Neural crest cell (in vitro differentiated cells): ENCODE results near the gene PACSIN1. TPM values are rescaled to one million over a fixed set of nuclear protein-coding genes. Genes with fewer than 3 reads are reported as not detected.

Source experiments
- DNase-seq: peaks from one replicate; pipeline ENCODE4 v3.0.0; 2021; ENCODE audit warnings: low read depth, mixed read lengths, low spot score
- H3K27ac Mint-ChIP-seq: one replicate; pipeline ENCODE4 v1.8.0; 2021; ENCODE audit warnings: mild to moderate bottlenecking, mixed read lengths; ENCODE audit not compliant: unreplicated experiment
- H3K27me3 Mint-ChIP-seq: 2 replicates; pipeline ENCODE4 v1.8.0; 2021; ENCODE audit warnings: low read depth, mild to moderate bottlenecking, mixed read lengths
- H3K36me3 Mint-ChIP-seq: 2 replicates; pipeline ENCODE4 v1.8.0; 2021; ENCODE audit warnings: low read depth, mild to moderate bottlenecking, mixed read lengths
- H3K4me1 Mint-ChIP-seq: 2 replicates; pipeline ENCODE4 v1.8.0; 2021; ENCODE audit warnings: mixed read lengths
- H3K4me3 Mint-ChIP-seq: one replicate; pipeline ENCODE4 v1.8.0; 2021; ENCODE audit warnings: mild to moderate bottlenecking, mixed read lengths
- H3K9me3 Mint-ChIP-seq: 2 replicates; pipeline ENCODE4 v1.8.0; 2021; ENCODE audit warnings: mixed read lengths
- total RNA-seq: library from RNA; stranded (reverse); gene quantifications from 2 replicates; pipeline ENCODE4 v1.2.1, GENCODE V29; 2021
- TF ChIP-seq, protein P1 (sequence below): fragments of 200-600 bp; sonication (generic); conservative IDR thresholded peaks from 2 replicates; pipeline ENCODE4 v1.5.0; 2021; ENCODE audit warnings: antibody characterized with exemption, mild to moderate bottlenecking

PACSIN1 gene
- total RNA-seq, 1 donor from 2014 or later, result 0.44 TPM

DNA sequence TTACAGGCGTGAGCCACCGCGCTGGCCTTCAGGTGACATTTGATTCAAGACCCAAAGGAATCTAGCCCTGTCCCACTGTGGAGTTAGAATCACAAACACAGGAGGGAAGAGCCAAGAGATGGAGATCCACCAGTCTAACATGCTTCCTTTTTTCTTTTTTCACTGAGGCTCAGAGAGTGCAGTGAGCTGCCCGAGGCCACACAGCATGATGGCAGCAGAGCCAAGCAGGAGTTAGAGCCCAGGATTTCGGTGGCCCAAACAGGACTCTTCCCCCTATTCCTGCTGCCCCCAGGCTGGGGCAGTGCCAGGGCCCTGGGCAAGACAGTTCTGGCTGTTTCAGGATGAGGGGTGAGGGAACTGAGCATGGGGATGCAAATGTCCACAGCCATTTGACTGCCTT, 98.3 kb downstream of the PACSIN1 start:
- Mint-ChIP-seq H3K4me1 (peaks cover 19% of the 10 kb centered on the region), H3K9me3 (peaks cover 2% of the 10 kb centered on the region), H3K27me3 (no peaks in the 10 kb centered on the region), H3K36me3 (no peaks in the 10 kb centered on the region), H3K27ac (no peak overlapping the region), H3K4me3 (no peak overlapping the region)
- no peak for DNase-seq
- TF ChIP-seq, protein P1, sequence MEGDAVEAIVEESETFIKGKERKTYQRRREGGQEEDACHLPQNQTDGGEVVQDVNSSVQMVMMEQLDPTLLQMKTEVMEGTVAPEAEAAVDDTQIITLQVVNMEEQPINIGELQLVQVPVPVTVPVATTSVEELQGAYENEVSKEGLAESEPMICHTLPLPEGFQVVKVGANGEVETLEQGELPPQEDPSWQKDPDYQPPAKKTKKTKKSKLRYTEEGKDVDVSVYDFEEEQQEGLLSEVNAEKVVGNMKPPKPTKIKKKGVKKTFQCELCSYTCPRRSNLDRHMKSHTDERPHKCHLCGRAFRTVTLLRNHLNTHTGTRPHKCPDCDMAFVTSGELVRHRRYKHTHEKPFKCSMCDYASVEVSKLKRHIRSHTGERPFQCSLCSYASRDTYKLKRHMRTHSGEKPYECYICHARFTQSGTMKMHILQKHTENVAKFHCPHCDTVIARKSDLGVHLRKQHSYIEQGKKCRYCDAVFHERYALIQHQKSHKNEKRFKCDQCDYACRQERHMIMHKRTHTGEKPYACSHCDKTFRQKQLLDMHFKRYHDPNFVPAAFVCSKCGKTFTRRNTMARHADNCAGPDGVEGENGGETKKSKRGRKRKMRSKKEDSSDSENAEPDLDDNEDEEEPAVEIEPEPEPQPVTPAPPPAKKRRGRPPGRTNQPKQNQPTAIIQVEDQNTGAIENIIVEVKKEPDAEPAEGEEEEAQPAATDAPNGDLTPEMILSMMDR, result no peak

DNA sequence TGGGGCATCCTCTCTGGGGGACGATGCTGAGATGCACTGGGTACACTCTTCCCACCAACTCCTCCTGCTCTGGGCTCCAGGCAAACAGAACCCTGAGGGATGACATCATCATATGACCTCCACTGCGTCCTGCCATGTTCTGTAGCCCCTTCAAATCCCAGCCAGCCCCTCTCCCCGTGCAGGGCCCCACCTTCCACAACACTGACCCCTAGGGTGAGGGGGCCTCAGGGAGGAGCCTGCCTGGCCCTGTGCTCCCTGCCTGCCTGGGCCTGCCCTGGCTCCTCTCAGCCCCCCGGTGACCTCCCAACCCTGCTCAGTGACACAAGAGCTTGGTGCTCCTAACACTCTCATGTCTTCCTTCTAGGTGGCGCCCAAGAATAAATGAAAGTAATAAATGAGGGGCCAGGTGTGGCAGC, 99.9 kb downstream of the PACSIN1 start:
- DNase-seq, result no peak
- H3K4me1 Mint-ChIP-seq, result peaks cover 8% of the 10 kb centered on the region
- peak overlapping the region; percentile 62 for H3K27ac Mint-ChIP-seq
- no peaks in the 10 kb centered on the region for H3K9me3 Mint-ChIP-seq
- H3K27me3 Mint-ChIP-seq, result no peaks in the 10 kb centered on the region
- TF ChIP-seq, protein P1, result no peak
- no peak overlapping the region for H3K4me3 Mint-ChIP-seq
- H3K36me3 Mint-ChIP-seq, result no peaks in the 10 kb centered on the region

- Mint-ChIP-seq H3K27ac (peak overlapping the region; percentile 19), H3K9me3 (no peaks in the 10 kb centered on the region), H3K36me3 (no peaks in the 10 kb centered on the region), H3K27me3 (no peaks in the 10 kb centered on the region), H3K4me3 (no peak overlapping the region), H3K4me1 (peaks cover 6% of the 10 kb centered on the region)
- DNase-seq, result no peak
- TF ChIP-seq, protein P1, result no peak
Measured at GRCh38 chr6:34566830-34567546, 101.1 kb downstream of the PACSIN1 start.

- no peaks in the 10 kb centered on the region for H3K27me3 Mint-ChIP-seq
- peaks cover 6% of the 10 kb centered on the region for H3K4me1 Mint-ChIP-seq
- H3K4me3 Mint-ChIP-seq, result peak overlapping the region; percentile 46
- H3K9me3 Mint-ChIP-seq, result no peaks in the 10 kb centered on the region
- TF ChIP-seq, protein P1, result no peak
- DNase-seq, result no peak
- H3K36me3 Mint-ChIP-seq, result no peaks in the 10 kb centered on the region
- no peak overlapping the region for H3K27ac Mint-ChIP-seq
Measured at GRCh38 chr6:34568341-34569201, 102.7 kb downstream of the PACSIN1 start.

DNA sequence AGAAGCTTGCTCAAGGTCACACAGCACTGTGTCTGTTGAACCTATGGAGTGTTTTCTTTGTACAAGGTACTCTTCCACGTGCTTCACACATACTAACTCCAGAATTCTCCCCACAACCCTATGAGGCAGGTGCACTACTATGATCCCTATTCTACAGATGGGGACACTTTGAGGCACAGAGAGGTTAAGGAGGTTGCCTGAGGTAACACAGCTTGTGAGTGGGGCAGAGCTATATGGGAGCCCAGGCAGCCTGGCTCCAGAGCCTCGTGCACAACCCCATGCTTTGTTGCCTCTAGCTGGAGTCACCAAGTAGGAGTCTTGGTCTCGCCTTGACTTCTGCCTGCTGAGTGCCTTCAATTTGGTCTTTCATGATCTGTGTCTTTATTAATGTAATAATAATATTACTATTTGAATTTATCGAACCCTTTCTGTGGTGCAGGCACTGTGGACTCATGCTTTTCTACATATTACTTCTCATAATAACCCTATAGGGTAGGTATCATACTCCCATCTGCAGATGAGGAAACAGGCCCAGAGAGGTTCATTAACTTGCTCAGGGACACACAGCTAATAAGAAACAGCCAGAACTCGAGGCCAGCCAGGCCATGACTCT, 103.6 kb downstream of the PACSIN1 start:
- no peak for DNase-seq
- Mint-ChIP-seq H3K4me1 (peaks cover 6% of the 10 kb centered on the region), H3K27me3 (no peaks in the 10 kb centered on the region), H3K27ac (no peak overlapping the region), H3K36me3 (no peaks in the 10 kb centered on the region), H3K4me3 (no peak overlapping the region), H3K9me3 (no peaks in the 10 kb centered on the region)
- TF ChIP-seq, protein P1, result no peak
